Stimulated activated CD4-positive, alpha-beta T cell treated with anti-CD3 and anti-CD28 coated beads, Interleukin-4, amount 100 ng/mL, for 4 hours (primary cell): Measurements from ENCODE around the gene DSP.

Source experiments
- DNase-seq, 2 experiments: peaks; one replicate each; pipeline ENCODE4 v3.0.0-alpha.2; 2020

DSP gene

DNA sequence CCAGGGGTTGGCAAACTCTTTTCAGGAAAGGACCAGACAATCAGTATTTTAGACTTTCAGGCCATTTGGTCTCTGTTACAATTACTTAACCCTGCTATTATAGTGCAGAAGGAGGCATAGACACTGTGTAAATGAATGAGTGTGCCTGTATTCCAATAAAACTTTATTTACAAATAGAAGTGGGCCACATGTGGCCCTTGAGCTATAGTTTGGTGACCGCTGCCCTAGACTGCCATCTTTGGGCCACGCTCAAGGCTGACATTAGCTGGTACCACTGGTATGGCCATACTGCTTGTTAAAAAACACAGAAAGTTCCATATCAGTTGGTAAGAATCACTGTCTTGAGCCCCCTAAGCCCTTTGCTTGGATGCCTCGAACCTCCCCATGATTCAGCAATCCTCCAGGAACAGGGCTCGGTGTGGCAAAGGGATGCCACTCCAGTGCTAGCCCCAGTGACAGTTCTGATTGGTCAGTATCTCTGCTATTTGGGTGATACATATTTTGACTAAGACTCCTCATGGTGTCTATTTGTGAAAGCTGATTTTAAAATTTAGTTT is 25.2 kb downstream of the DSP start:
- no peak for DNase-seq

- DNase-seq: no peak
These were observed 26.6 kb downstream of the DSP start for GRCh38 chr6:7568021-7568420.

DNA sequence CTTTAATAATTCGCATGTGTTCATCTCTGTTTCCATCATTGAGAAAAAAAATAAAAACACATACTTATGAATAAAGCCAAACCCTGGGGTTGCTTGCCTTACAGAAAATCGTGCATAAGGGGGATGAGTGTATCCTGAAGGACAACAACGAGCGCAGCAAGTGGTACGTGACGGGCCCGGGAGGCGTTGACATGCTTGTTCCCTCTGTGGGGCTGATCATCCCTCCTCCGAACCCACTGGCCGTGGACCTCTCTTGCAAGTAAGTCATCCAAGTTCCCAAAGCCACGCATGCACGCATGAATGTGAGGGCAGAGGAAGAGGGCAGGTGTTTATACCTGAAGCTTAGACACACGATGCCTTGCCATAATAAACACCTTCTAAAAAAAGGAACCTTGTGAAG is 27.6 kb downstream of the DSP start:
- DNase-seq: no peak

- no peak for DNase-seq
These were observed 30.9 kb downstream of the DSP start for GRCh38 chr6:7572213-7572943.

- DNase-seq: no peak
These were observed 33.0 kb downstream of the DSP start for GRCh38 chr6:7574500-7574899.

- DNase-seq: no peak
These were observed 37.0 kb downstream of the DSP start for GRCh38 chr6:7578516-7578915.

DNA sequence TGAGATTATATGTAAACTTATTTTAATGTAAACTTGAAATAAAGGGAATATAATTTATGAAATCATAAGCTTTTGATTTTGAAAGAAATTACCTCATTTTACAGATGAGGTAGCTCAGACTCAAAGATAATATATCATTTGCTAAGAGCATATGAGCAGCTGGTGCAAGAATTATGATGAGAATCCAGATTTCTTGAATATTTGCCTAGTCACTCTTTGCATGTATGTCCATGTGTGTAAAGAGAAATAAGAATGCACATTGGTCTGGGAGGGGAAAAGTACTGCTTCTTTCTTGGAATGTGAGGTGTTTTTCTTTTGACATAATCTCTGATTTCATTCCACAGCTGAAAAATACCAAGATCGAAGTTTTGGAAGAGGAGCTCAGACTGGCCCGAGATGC is 37.5 kb downstream of the DSP start:
- DNase-seq: no peak

DNA sequence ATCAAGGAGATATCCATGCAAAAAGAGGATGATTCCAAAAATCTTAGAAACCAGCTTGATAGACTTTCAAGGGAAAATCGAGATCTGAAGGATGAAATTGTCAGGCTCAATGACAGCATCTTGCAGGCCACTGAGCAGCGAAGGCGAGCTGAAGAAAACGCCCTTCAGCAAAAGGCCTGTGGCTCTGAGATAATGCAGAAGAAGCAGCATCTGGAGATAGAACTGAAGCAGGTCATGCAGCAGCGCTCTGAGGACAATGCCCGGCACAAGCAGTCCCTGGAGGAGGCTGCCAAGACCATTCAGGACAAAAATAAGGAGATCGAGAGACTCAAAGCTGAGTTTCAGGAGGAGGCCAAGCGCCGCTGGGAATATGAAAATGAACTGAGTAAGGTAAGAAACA is 38.4 kb downstream of the DSP start:
- DNase-seq: no peak

GRCh38 chr6:7580537-7580926 is 39.1 kb downstream of the DSP start:
- no peak for DNase-seq

- no peak for DNase-seq
These were observed 39.6 kb downstream of the DSP start for GRCh38 chr6:7580927-7581618.

- no peak for DNase-seq
These were observed 43.9 kb downstream of the DSP start for GRCh38 chr6:7585287-7585930.

DNA sequence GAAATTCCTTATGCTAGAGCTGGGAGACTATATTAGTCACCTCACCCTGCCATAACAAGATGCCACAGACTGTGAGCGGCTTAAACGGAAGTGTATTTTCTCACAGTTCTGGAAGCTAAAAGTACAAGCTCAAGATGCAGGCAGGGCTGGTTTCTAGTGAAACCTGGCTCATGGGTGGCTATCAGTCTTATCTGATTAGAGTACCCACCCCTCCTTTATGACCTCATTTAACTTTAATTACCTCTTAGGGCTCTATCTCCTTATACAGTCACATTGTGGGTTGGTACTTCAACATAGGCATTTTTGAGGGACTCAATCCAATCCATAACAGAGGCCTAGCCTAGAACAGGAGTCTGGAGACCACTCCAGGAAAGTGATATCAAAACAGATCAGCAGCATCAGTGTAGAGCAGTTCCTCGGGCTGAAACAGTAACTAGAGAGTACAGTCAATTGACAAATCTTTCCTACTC is 46.2 kb downstream of the DSP start:
- DNase-seq: no peak

DNA sequence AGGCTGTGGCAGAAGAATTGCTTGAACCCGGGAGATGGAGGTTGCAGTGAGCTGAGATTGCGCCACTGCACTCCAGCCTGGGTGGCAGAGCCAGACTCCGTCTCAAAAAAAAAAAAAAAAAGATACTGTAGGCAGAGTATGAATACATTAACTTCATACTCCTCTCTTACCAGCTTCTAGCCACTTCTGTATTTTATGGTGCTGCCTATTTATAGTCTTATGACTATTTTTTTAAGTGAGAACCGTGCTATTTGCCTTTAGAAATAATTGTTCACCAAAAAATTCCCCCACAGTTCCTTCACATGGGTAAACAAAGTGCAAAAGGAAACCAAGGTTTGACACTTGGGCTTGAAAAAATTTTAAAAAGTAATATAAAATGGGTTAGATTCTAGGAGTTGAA is 47.0 kb downstream of the DSP start:
- no peak for DNase-seq

DNA sequence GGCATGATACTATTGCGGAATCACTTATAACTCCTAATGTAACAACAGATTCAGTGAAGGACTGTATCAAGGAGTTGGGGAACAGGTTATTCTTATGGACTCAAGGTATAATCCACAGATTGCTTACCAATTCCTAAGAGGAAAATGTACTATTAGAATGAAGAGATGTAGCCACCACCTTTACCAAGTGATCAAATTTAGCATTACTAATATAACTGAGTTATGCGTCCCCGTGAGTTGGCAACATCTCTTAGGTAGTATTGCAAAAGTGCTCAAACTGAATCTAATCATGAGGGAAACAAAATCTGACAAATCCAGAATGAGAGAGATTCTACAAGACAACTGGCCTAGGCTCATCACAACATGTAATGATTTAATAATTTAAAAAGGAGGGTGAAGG is 47.8 kb downstream of the DSP start:
- DNase-seq: no peak

DNA sequence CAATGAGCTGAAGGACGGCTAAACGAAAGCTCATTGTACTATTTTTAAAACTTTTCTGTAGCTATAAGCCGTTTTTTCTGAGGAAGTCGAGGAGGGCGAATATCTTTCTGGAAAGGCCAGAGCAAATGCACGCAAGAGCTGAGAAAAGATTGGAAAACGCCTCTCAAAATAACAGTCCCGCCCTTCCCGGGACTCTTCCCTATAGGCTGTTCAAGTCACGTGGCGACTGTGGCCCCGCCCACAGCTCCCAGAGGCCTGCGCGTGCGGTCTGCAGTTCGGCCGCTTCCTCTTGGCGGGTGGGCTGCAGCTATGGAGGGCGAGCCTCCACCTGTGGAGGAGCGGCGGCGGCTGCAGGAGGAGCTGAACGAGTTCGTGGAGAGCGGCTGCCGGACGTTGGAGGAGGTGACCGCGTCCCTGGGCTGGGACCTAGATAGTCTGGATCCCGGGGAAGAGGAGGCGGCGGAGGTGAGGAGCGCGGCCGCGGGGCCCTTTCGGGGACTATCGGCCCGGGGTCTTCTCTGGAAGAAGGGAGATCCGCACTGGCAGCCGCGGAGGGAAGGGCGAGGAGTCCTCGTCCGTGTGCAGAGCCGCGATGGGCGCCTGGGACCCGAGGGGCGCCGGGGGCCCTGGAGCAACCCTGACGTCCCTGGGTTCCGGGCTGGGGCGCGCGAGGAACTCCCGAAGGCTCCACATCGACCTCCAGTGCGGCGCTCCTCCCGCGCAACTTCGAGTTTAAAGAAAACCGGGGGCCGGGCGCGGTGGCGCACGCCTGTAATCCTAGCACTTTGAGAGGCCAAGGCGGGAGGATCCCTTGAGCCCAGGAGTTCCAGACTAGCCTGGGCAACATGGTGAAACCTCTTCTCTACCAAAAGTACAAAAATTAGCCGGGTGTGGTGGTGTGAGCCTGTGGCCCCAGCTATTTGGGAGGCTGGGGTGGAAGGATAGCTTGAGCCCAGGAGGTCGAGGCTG is 48.8 kb downstream of the DSP start, which contains the start of gene SNRNP48:
TSS of gene SNRNP48 (plus strand) at position 250 of the 969 bp plus-strand sequence. CDS start at position 310, 60 bp downstream.
- peak; percentile 87 to 88 for DNase-seq

DNA sequence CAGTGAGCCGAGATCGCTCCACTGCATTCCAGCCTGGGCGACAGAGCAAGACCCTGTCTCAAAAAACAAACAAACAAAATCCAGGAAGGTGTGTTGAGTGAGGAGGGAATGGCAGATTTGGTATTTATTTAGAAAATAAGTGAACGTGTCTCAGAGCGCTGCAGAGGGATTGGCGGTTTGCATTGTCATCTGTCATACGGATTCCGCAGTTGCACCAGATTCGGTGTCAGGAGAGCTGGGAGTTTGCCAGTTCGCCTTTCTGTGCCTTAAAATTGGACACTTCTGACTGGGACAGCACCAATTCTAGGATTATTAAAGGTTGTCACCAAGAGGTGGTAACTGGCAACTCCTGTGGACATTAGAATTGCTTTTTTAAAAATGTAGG is 49.4 kb downstream of the DSP start:
- DNase-seq: no peak

GRCh38 chr6:7591770-7592169 is 50.3 kb downstream of the DSP start:
- no peak for DNase-seq

GRCh38 chr6:7593229-7593628 is 51.8 kb downstream of the DSP start:
- no peak for DNase-seq

GRCh38 chr6:7594579-7595125 is 53.2 kb downstream of the DSP start:
- DNase-seq: no peak

DNA sequence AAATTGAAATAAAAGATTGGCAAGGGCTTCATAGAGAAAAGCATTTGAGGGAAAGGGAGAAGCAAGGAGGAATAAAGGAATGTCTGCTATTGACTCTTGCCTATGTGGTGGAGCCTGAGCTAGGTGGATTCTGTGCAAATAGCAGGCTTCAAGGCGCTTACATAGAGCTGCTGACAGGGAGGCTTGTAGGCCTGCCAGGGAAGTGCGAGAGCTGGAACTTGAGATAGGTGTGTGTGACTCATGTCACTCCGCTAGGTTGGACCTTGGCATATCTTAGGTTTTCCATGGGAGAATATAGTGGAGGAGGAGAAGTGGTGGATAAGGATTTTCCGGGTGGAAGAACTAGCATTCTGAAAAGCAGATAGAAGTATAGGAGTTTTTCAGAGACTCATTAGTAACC is 62.5 kb downstream of the DSP start:
- DNase-seq: no peak

DNA sequence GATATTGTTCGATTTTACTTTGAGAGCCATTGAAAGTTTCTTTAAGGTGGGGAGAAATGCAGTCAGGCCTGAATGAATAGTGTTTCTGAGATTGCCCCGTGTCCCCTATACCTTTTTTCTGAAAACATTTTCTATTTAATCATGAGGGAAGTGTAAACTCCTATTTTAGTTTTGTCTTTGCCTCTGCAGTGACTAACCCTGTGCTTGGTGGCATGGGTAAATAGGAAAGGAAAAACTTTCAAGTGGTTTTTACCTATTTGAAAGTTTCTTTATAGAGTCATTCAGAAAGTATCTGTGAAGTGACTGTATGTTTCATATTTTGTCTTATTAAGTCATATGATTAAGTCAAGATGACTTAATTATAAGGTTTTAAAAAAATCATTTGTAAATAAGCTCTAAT is 63.0 kb downstream of the DSP start:
- no peak for DNase-seq
